ENCODE results near the gene CFAP99. TPM values are rescaled to one million over a fixed set of nuclear protein-coding genes. Genes with fewer than 3 reads are reported as not detected.

CFAP99 gene
- total and polyA plus RNA-seq, 2 of the 4 experiments (the other 2 are of a cell fraction) = not detected

DNA sequence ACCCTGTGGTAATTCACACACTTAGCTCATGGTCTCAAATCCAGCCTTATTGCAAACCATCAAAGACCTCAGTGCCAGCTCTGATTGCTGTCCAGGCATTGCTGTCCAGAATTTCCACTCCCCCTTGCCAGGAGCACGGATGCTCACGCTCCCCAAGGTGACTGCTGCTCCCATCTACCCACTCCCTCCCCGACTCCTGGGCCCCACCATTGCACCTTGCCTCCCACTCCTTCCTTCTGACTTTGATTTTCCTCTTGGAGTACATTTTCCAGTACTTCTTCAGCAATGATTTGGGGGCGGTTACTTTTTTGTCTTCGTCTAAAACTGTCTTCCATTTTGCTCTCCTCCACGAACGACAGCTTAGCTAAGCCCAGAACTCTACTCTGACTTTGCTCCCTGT lies 11.8 kb upstream of the CFAP99 start:
- ATAC-seq (ENCODE audit: low read depth) = no peak
- intact Hi-C loops (cut with micrococcal nuclease) = no loop called here
- CTCF ChIA-PET = no interaction called here

More for the DNA sequence above, 11.8 kb upstream of the CFAP99 start:
- H3K9me3 ChIP-seq (ENCODE audit: control insufficient read depth, insufficient read depth, low read length) = no peaks in the 10 kb centered on the region
- POLR2A ChIA-PET (ENCODE audit: unreplicated experiment) = no interaction called here
- H3K56ac ChIP-seq (ENCODE audit: extremely low read depth, insufficient read depth, low read length) = no peak overlapping the region
- dilution Hi-C loops (cut with HindIII; ENCODE audit: low sequenced_read_pairs, unreplicated experiment) (no loop called here), in situ Hi-C loops (cut with MboI; ENCODE audit: low sequenced_read_pairs) (no loop called here)
- H3K36me3 ChIP-seq (ENCODE audit: control insufficient read depth, insufficient read depth, low read length) = no peaks in the 10 kb centered on the region
- H2BK20ac ChIP-seq (ENCODE audit: low read depth, low read length) = no peak overlapping the region
- BruUV-seq (replicated peaks) = no TSS peak
- H2BK15ac ChIP-seq (ENCODE audit: low read depth, low read length) = no peak overlapping the region
- no peak overlapping the region for H3K4me3 ChIP-seq (ENCODE audit: insufficient read depth, low read depth, low read length)
- no peak overlapping the region for H3K4me2 ChIP-seq (ENCODE audit: low read depth, low read length)
- H3K14ac ChIP-seq (replicated peaks; ENCODE audit: low read depth, low read length) = no peak overlapping the region
- no peak for DNase-seq
- H4K91ac ChIP-seq (ENCODE audit: insufficient read depth, low read depth, low read length) = no peak overlapping the region
- no peak overlapping the region for H3K18ac ChIP-seq (ENCODE audit: low read depth, low read length)
- no peak overlapping the region for H3K9ac ChIP-seq (ENCODE audit: low read depth, low read length)
- WGBS, 2 experiments (ENCODE audit: extremely low coverage in 2 of 2, insufficient read length in 1 of 2) = 78% methylated on average over 6 of the region's 7 CpGs; no CpG with 5 or more reads in 1 of the 2 experiments
- no peak overlapping the region for H2AFZ ChIP-seq (replicated peaks; ENCODE audit: low read length, poor library complexity)
- H3K23ac ChIP-seq (ENCODE audit: low read depth, low read length) = no peak overlapping the region
- H4K8ac ChIP-seq (ENCODE audit: low read depth in 2 of 2, low read length in 2 of 2) = no peak overlapping the region
- H3K4ac ChIP-seq (ENCODE audit: low read depth, low read length) = no peak overlapping the region
- H3K27ac ChIP-seq (ENCODE audit: insufficient read depth, low read length) = no peak overlapping the region
- TF ChIP-seq RAD21 (IDR thresholded peaks at IDR 0.05; ENCODE audit: low read length) = no peak
- TF ChIP-seq MAFK (IDR thresholded peaks at IDR 0.05; ENCODE audit: low read depth, low read length) = no peak
- no peak for TF ChIP-seq CHD1 (IDR thresholded peaks at IDR 0.05; ENCODE audit: low read depth, low read length)
- TF ChIP-seq SMC3 (IDR thresholded peaks at IDR 0.05; ENCODE audit: low read depth, low read length) = no peak
- no peak for TF ChIP-seq ELK1 (IDR thresholded peaks at IDR 0.05; ENCODE audit: borderline replicate concordance, low read depth, low read length)
- no peak for TF ChIP-seq RFX5 (IDR thresholded peaks at IDR 0.05; ENCODE audit: low read depth, low read length)
- no peak for TF ChIP-seq BHLHE40 (IDR thresholded peaks at IDR 0.05; ENCODE audit: low read depth, low read length)
- TF ChIP-seq RCOR1 (IDR thresholded peaks at IDR 0.05; ENCODE audit: insufficient replicate concordance, low read length) = no peak
- TF ChIP-seq NFE2L2 (IDR thresholded peaks at IDR 0.05; ENCODE audit: low read depth, low read length) = no peak
- TF ChIP-seq FOS (IDR thresholded peaks at IDR 0.05; ENCODE audit: low read depth, low read length) = no peak
- TF ChIP-seq MAZ (IDR thresholded peaks at IDR 0.05; ENCODE audit: borderline replicate concordance, low read depth, low read length) = no peak
- TF ChIP-seq MXI1 (IDR thresholded peaks at IDR 0.05; ENCODE audit: borderline replicate concordance, low read depth, low read length) = no peak
- TF ChIP-seq, protein P1, sequence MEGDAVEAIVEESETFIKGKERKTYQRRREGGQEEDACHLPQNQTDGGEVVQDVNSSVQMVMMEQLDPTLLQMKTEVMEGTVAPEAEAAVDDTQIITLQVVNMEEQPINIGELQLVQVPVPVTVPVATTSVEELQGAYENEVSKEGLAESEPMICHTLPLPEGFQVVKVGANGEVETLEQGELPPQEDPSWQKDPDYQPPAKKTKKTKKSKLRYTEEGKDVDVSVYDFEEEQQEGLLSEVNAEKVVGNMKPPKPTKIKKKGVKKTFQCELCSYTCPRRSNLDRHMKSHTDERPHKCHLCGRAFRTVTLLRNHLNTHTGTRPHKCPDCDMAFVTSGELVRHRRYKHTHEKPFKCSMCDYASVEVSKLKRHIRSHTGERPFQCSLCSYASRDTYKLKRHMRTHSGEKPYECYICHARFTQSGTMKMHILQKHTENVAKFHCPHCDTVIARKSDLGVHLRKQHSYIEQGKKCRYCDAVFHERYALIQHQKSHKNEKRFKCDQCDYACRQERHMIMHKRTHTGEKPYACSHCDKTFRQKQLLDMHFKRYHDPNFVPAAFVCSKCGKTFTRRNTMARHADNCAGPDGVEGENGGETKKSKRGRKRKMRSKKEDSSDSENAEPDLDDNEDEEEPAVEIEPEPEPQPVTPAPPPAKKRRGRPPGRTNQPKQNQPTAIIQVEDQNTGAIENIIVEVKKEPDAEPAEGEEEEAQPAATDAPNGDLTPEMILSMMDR (conservative IDR thresholded peaks at IDR 0.05; ENCODE audit: low read depth, low read length) = no peak
- no peak overlapping the region for H2BK5ac ChIP-seq (ENCODE audit: low read depth, low read length, poor library complexity, severe bottlenecking)
- H3K4me1 ChIP-seq (ENCODE audit: control insufficient read depth, insufficient read depth, low read length) = no peaks in the 10 kb centered on the region; the same call in 1 of the 2 replicates
- no peak overlapping the region for H2AK5ac ChIP-seq (ENCODE audit: low read depth, low read length)
- H3K9me1 ChIP-seq (ENCODE audit: insufficient read depth, low read length) = no peaks in the 10 kb centered on the region
- H2AK9ac ChIP-seq (replicated peaks; ENCODE audit: low read depth, low read length, poor library complexity) = peak overlapping the region; percentile 74
- peaks cover 11% of the 10 kb centered on the region; the same call in 1 of the 2 replicates for H3K27me3 ChIP-seq (ENCODE audit: control insufficient read depth, insufficient read depth, low read length)
- no peak overlapping the region for H4K5ac ChIP-seq (ENCODE audit: low read depth, low read length)
- no peaks in the 10 kb centered on the region for H3K79me1 ChIP-seq (ENCODE audit: low read depth in 1 of 2, low read length in 2 of 2)
- no peak overlapping the region for H2BK120ac ChIP-seq (ENCODE audit: low read depth, low read length)
- no peaks in the 10 kb centered on the region for H4K20me1 ChIP-seq (ENCODE audit: insufficient read depth, low read length)

All from IMR-90 (cell line).